GM18498 (cell line): ENCODE data around the gene UBAP1.
"Not testable (repeated sequence)": the region's sequence is repeated elsewhere in the genome, so short reads cannot be mapped to it uniquely, and the experiment has no call there.

Experiments used
- ATAC-seq: cut with Tn5 transposase; IDR thresholded peaks from one replicate; pipeline ENCODE4 v1.9.1; 2021; ENCODE audit warnings: mild to moderate bottlenecking, moderate library complexity; ENCODE audit not compliant: unreplicated experiment

The UBAP1 gene

GRCh38 chr9:34256987-34257585, 78.2 kb downstream of the UBAP1 start:
- no peak for ATAC-seq

DNA sequence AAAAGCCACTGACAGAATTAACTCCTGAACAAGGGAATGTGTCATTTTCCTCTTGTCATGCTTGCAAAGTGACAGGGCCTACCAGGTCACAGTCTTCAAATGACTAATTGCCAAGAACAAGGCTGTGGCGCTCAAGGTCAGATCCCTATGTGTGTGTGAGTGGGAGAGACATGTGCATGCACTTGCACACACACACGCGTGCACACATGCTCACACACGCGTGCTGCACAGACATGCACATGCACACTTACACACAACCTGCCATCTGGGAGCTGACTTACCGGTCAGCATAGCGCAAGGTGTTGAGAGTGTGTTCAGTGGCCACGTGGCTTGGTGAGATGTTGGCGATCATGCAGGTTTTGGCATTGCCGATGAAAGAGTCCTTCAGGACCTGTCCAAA, 80.5 kb downstream of the UBAP1 start:
- no peak for ATAC-seq

DNA sequence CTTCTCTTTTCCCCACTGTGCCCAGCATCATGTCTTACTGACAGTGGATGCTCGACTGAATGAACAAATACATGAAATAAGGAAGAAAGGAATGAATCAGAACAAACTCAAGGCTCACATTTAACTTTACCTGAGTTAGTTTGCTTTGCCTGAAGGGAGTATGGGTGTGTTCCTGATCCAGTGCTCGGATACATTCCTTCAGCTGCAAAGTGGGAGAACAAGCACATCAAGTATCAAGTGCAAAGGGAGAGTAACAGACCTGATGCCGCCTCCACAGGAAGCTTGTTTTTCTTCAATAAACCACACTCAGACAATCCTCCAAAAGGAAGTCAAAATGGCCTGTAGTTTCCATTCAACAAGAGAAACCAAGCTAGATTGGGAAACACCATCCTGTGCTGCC, 84.1 kb downstream of the UBAP1 start:
- ATAC-seq, result no peak

DNA sequence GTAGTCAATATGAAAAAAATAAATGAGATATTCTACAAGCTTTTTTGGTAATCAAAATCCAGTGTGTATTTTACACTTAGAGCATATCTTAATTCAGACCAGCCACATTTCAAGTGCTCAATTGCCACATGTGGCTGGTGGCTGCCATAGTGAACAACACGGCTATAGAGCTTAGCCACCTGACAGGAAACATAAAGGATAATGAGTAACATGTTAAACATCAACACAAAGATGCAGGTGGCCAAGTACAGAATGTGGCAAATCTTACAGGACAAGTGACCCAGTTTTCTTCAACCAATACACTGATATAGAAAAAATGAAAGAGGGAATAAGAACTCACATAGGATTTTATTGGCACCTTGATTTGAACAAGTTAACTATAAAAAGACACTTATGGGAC, 88.8 kb downstream of the UBAP1 start:
- ATAC-seq, result no peak

- no peak for ATAC-seq
Observed at GRCh38 chr9:34271265-34272006, 92.6 kb downstream of the UBAP1 start.

DNA sequence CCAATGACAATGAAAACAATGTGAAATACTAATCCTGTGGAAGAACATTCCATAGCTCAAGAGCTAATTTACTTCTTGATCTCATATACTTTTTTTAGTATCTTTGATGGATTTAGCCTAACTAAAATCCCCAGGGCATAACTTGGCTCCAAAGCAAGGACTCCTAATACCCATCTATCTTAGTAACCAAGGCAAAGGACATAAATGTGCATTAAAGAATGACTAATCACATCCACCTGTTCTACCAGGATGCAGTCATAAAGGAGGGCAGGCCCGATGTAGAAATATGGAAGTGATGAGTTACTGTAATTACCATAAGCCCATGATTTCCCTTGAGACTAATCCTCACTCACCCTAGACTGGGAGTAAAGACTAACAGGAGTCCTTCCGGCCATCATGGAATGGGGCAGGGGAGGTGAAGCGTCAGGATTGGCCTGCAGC, 93.3 kb downstream of the UBAP1 start:
- ATAC-seq, result no peak

- not testable (repeated sequence) for ATAC-seq
Observed at GRCh38 chr9:34273588-34273987, 94.7 kb downstream of the UBAP1 start.

DNA sequence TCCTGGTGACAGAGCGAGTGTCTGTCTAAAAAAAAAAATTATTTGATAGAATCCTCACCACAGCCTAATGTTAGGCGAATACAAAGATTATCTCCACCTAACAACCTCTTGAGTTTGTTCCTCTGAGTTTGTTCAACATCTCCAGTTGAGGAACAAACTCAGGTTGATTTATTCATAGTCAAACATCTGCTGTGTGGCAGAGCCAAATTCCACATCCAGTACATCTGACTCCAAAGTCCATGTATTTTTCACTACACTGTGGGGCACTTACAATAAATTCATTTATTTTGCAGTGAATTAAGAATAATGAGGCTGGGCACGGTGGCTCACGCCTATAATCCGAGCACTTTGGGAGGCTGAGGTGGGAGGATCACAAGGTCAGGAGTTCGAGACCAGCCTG, 97.0 kb downstream of the UBAP1 start:
- no peak for ATAC-seq

DNA sequence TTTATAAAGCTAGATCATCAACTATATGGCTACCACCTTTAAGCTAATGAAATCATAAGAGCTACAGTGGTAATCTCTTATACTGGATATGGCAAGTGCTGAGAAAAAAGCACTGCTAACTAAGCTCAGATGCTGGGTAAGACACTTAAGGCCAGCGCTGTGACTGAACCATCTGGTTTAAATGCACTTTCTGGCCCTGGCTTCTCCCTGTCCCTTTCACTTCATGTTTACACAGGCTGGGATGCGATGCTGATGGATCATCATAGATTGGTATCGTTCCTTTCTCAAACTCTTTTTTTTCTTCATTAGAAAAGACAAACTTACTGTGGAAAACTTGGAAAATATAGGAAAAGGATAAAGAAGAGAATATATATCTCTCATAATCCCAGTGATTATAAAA, 97.9 kb downstream of the UBAP1 start:
- ATAC-seq, result no peak

GRCh38 chr9:34279411-34279810, 100.6 kb downstream of the UBAP1 start:
- ATAC-seq, result no peak

- no peak for ATAC-seq
Observed at GRCh38 chr9:34282096-34282495, 103.3 kb downstream of the UBAP1 start.

GRCh38 chr9:34289159-34289558, 110.3 kb downstream of the UBAP1 start:
- ATAC-seq, result no peak

- ATAC-seq, result no peak
Observed at GRCh38 chr9:34291023-34291422, 112.2 kb downstream of the UBAP1 start.

DNA sequence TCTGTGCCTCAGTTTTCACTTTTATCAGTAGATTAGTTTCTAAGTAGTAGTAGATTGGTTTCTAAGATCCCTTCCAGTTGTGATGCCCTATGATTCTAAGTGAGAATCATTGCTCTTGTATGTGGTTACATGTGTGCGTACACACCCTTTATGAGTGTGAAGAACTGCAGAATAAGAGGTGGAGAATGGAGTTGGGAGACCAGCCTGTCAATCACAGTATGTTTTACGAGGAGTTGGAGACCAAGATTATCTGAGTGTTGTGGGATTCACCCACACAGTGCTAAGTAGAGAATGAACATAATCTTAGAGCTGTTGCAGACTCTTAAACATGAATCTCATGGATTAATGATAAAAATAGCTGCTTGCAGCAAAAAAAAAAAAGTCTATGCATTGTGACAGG, 112.6 kb downstream of the UBAP1 start:
- ATAC-seq, result no peak

DNA sequence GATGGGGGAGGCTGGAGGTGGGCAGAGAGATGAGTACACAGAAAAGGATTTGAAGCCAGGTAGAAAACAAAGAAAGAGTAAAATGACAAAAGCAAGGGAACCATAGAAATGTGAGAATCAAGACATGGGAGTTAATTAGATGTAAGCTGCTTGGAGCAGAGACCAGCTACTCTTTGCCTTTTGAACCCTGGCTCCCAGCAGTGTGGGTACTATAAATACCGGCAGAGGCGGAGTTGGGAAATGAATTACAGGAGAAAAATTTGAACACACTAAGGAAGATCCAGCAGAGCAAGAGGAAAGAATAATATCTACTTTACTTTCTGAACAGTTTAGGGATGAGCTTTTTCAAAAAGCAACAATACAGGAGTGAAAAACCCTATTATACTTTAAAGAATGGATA, 113.7 kb downstream of the UBAP1 start:
- no peak for ATAC-seq

DNA sequence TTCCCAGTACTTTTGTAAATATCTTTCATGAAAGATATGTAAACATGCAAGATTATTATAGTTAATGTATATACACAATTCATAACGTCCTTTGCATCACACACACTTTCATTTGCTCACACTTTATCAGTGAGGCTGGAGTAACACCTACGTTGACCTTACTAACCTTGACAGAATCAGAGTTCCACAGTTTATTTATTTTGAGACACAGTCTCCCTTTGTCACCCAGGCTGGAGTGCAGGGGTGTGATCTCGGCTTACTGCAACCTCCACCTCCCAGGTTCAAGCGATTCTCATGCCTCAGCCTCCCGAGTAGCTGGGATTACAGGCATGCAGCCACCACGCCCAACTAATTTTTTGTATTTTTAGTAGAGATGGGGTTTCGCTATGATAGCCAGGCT, 122.2 kb downstream of the UBAP1 start:
- not testable (repeated sequence) for ATAC-seq
